Hindlimb muscle (tissue), 1 donor: ENCODE data around the gene KCNK15. TPM values are rescaled to one million over a fixed set of nuclear protein-coding genes. Genes with fewer than 3 reads are reported as not detected.
"Not testable (repeated sequence)": the region's sequence is repeated elsewhere in the genome, so short reads cannot be mapped to it uniquely, and the experiment has no call there.

Experiments used
- DNase-seq: peaks from one replicate; pipeline ENCODE4 v3.0.0-alpha.2; 2013
- polyA plus RNA-seq: library from polyadenylated mRNA; unstranded; fragments of 120-200 nt; gene quantifications from one replicate; pipeline ENCODE4 v1.2.1, GENCODE V29; 2013; ENCODE audit not compliant: insufficient read length

KCNK15 gene
- polyA plus RNA-seq = 0.40 TPM

DNA sequence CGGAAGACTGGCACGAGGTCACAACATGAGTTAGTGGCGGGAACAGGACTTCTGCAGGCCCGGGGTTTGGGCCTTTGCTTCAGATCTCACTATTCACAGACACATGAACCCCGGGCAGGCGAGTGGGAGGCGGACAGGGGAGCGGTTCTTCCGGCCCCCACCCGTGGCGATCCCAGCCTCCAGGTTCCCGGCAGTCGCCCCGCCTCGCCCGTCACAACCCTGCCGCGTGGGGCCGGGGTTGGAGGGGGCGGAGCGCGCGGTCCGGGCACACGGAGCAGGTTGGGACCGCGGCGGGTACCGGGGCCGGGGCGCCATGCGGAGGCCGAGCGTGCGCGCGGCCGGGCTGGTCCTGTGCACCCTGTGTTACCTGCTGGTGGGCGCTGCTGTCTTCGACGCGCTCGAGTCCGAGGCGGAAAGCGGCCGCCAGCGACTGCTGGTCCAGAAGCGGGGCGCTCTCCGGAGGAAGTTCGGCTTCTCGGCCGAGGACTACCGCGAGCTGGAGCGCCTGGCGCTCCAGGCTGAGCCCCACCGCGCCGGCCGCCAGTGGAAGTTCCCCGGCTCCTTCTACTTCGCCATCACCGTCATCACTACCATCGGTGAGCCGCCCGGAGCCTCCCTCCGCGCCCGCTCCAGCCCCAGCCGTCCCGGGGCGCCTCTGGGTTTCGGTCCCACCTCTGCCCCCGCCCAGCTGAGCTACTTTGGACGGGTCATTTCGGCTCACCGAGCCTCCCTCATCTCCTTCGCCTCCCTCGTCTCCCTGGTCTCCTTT, at the start of gene KCNK15:
Gene KCNK15 (plus strand): TSS at position 268 of the 769 bp plus-strand sequence. CDS start 46 bp downstream, at position 314.
- DNase-seq = peak; percentile 47

DNA sequence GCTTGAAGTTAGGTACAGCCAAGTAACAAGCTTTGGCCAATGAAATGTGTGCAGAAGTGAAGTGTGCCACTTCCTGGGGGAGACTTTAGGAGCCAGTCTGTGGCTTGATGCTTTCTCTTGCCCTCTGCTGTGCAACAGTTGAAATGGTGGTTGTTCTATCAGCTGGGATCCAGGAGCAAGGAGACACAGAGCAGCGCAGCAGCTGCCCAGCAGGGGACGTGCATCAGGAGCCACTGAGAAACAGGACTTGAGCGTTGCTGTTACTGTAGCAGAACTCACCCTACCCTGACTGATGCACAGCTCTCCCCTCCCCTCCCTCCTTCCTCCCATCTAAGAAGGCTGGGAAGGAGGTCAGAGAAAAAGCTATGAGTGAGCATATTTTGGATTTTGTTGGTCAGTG, 49.4 kb upstream of the KCNK15 start:
- no peak for DNase-seq

DNA sequence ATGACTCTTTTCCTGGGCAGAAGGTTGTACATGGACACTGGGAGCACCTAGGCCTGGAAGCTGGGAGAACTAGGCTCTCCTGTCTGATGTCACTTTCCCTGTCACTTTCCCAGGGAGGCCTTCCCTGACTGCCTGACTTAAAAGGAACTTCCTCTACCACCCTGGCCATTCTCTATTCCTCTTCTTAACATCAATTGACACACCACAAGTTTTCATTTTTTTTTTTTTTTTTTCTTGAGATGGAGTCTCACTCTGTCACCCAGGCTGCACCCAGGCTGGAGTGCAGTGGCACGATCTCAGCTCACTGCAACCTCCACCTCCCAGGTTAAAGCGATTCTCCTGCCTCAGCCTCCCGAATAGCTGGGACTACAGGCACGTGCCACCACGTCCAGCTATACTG, 48.6 kb upstream of the KCNK15 start:
- not testable (repeated sequence) for DNase-seq

DNA sequence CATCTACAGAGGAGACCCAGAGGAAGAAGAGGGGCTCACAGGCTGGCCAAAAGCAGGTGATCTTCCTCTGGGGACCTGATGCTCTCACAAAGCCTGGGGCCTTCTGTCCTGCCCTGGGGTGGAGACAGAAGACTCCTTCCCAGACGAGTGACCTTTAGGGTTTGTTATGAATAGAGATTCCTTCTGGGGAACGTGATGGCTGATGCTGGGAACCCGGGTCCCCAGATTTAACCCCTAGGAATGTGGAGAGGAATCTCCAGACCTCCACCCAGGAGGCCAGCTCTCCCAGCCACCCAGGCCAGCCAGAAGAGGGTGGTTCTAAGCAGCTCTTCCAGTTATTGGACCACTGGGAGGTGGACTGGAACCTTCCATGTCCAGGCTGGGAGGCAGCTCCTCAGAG, 47.3 kb upstream of the KCNK15 start:
- DNase-seq = no peak

DNA sequence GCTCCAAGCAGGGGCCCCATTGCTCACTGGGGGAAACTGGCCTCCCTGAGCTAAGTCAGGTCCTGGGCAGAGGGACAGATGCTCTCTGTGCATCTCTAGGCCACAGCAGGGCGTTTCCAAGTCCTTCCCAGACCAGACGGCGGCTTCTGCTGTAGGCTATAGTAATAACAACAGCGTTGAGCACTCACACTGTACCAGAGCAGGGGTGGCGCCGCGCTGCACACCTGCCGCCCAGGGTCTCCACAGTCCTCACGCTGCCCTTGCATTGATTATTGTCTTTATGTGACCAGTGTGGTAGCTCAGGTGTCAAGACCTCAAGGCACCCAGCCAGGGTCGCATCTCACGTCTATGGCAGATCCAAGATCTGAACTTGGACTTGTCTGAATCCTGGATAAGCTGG, 45.4 kb upstream of the KCNK15 start:
- no peak for DNase-seq

DNA sequence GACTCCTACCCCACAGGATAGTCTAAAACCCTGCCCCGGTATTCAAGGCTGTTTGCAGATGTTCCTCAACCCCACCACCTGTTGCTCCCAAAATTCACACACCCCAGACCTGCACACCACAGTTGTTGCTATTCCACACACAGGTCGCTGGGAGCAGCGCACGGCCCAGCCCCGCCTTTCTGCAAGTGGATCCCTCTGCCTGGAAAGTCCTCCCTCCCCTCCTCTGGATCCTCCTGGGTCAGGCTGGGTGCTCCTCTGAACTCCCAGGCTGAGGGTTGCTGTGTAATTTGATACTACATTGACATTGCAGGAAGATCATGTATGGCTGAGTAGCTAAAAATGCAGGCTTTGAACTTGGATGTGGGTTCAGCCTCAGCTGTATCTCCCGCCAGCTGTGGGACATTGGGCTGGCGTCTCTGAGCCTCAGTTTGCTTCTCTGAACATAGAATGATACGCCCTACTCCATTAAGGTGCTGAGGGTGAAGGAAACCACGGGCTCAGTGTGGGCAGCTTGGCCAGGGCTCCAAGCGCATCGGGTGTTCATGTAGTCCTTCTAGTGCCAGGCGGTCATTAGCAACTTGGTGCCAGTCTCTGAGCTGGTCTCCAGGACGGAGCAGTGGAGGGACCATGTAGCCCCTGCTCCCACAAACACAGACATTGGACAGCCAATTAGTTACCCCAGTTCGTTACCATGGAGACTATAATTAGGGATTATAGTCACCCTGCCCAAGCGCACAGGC, 44.4 kb upstream of the KCNK15 start:
- DNase-seq = no peak

DNA sequence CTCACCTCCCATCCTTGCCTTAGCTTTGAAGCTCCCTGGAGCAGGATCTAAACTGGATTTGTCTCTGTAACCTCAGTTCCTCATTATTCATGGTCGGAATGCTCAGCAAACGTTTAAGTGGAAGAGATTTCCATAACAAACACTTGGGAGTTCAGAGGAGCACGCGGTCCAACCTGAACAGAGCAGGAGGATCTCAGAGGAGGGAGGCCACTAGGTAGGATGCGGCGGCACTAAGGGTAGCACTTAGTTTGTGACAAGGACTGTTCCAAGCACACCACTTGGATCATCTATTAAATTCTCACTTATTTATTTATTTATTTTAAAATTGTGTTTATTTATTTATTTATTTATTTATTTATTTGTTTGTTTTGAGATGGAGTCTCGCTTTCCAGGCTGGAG, 43.8 kb upstream of the KCNK15 start:
- DNase-seq = no peak

DNA sequence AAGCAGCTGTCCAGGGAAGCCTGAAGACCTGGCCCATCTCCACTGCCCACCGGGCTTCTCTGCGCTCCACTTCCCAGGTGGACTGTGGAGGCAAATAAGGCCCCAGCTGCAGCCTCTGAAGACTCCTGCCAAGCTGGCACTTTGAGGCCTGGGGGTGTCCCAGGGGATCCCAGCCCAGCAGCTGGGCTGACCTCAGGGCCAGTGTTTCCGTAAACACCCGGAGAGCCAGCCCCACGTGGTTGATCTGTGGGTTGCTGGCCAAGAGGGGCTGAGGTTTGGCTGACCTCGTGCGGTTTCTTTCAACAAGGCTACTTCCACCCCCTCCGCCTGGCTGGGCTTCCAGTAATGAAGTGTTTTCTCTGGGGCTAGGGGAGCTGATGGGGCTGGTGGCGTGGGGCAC, 42.9 kb upstream of the KCNK15 start:
- DNase-seq = peak; percentile 77

DNA sequence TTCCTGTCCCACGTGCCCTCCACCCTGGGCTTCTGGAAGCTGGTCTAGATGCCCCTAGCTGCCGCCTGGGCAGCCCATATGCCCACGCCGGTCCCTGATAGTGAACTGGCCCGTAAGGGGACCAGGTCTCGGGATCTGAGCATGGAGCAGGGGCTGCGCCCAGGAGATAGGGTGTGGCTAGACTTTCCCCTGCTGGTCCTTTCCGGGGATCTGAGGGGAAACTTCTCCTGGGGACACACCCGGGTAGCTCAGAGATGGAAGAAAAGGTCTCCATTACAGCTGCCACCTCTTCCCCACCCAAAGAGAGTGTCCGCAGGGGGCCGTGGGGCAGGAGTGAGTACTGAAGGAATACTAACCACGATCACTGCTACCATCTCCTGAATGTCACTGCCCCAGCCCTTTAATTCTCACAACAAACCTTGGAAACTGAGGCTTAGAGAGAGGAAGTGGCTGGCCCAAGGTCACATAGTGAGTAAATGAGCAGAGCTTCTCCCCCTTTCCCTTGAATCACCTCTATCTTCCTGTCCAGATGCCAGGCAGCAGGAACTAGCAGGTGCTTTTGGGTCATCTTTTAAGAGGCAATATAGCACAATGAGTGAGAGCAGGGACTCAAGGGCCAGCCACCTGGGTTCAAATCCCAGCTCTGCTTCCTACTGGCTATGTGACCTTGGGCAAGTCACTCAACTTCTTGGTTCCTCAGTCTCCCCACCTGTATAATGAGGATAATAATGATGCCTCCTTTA, 42.3 kb upstream of the KCNK15 start:
- no peak for DNase-seq

DNA sequence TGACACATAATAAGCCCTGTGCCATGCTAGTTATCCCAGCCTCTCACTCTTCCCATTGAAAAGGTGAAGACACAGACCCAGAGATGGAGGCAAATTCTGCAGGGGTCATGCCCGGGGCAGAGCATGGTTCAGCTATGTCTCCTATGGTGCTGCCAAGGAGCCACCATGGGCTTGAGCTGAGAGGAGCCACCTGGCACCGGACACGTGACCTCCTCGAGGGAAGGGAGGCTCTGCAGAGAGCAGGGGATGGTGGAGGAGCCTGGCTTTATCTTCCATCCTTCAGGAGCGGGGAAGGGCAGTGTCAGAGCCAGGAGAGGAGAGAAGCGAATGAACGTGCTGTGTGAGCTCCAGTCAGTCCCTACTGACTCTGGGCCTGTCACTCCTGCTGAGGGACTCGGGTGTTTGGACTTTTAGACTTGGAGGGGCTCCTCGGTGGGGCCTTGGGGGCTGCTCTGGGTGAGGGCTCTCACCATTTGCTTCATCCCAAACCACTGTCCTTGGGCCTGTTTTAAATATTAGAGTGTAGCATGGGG, 41.6 kb upstream of the KCNK15 start:
- no peak for DNase-seq

DNA sequence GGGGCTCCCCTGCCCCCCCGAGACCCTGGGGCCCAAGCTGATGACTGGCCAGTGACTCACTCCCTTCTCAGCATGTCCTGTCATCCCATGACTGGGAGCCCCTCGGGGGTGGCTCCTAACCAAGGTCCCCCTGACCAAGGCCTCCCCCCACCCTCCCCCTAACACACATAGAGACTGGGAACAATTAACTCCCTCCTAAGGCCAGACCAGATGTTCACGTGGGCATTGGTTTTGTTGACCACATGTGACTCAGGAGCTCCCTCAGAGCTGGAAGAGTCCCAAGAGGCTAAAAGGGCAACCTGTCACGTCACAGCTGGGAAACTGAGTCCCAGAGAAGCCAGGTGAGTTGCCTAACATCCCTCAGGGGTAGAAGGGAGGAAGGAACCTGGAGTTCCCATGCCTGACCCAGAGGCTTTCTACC, 41.1 kb upstream of the KCNK15 start:
- no peak for DNase-seq

DNA sequence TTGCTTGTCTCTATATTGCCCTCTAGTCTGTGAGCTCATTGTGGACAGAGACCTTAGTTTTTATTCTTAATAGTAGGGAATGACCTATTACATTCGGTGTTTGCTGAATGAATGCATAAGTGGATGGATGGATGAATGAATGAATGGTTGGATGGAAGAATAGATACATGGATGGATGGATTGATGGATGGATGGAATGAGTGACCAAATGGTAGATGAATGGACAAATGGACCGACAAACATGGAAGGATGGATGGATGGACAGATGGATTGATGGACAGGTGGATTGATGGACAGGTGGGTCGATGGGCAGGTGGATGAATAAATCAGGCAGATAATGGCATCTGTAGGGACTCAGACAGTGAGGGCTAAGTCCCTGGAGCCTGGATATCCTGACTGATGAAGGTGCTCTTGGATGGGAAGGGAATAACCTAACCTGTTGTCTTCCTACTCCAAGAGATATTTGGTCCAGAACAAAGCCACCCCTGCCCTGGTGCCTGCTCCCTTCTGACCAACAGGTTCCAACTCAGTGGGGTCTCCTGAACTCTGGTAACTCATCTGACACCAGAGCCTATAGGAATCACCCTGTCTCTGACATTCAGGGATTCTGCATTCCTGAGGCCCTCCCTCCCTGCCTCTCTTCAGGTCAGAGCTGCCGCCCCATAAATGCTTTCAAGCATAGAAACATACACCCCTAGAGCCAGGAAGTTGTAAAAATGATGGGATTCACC, 40.1 kb upstream of the KCNK15 start:
- no peak for DNase-seq

DNA sequence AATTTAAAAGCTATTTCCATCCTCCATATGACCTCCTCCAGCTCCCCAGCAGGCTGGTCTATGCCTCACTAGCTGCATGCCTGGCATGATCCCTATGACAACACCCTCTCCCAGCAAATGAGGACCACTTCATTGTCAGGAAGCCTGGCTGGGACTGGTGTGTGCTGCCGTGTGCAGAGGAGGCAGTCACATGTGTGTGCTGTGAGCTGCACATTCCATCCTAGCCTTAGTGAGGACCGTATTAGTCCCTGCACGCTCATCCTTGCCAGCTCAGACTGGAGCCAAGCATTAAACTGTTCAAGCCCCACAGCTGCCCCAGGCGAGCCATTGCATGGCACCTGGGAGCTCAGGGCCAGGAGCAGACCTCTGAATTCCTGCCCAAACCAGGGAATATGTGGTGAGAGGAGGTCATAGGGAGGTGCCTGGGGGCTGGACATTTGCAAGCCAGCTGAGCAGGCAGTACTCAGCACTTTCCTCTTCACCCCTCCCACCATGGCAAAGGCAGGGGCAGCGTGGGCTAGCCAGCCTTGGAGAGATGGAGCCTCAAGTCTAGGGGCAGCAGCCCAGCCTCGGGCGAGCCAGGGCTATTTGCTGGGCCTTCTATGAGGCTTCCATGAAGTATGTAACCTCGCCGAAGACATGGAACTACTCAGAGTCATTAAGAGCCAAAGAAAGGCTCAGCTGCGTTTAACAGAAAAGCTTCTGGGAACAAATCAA, 39.2 kb upstream of the KCNK15 start:
- DNase-seq = peak; percentile 56

DNA sequence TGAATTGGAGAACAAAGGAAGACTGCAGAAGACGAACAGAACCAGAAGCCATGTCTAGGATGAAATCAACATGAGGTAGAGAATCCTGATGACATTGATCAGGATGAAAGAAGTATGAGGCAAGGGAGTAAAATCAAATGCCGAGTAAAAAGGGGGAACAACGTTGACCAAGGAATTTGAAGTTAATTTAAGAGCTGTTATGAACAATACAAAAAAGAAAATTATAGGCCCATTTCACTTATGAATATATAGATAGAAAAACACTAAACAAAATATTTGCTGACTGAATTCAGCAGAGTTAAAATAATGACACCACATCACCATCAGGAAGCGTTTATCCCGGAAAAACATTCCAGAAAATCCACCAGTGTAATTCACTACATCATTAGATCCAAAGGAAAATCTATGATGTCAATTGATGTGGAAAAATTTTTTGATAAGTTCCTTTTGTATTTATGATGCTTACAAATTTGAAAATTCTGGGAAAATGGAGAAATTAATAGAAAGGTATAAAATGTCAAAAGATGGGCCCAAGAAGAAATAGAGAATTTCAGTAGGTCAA, 38.6 kb upstream of the KCNK15 start:
- no peak for DNase-seq

DNA sequence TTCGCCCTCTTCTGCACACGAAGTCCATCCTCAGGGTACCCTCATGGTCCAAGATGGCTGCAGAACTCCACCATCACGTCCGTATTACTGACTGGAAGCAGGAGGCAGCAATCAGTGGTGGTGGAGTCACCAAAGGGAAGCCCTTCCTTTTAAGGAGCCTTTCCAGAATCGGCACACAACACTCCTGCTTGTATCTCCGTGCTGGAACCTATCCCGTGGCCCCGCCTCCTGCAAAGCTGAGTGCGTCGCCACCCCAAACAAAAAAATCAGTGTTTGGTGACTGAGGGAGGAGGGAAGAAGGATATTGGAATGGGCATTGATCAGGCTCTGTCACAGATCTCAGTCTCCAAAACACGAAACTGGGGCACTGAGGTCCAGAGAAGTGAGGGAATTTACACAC, 36.3 kb upstream of the KCNK15 start:
- DNase-seq = no peak

DNA sequence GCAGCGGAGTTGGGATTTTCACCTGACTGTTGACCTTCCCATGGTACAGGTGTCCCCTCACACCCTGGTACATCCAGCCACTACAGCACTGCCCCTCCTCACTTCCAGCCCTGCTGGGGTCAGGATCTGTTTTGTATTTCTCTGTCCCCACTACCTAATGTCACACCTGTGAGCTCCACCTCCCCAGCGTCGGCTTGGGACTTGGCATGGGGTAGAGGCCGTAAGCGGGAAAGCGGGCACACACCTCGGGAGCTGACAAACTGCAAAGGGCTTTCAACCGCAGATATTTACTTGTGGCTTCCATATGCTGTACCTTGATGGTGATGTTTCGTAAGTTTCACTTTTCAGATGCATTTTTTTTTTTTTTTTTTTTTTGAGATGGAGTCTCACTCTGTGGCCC, 35.9 kb upstream of the KCNK15 start:
- no peak for DNase-seq

DNA sequence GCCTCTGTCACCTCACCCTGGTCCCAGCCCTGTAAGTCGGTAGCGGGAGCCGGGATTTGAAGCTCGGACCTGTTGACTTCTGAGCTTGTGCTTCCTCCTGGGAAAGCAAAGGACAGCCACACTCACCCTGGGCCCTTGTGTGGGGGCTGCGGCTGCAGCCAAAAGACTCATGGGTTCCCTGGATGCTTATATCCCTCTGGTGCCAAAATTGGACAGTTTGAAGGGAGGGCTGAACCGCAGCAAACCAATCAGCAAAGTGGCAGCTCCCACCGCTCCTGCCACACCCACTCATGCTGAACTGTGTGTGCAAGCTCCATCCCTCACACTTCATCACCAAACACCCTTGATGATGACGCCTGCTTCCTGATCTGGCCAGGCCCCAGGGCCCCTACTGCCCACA, 34.4 kb upstream of the KCNK15 start:
- DNase-seq = no peak

DNA sequence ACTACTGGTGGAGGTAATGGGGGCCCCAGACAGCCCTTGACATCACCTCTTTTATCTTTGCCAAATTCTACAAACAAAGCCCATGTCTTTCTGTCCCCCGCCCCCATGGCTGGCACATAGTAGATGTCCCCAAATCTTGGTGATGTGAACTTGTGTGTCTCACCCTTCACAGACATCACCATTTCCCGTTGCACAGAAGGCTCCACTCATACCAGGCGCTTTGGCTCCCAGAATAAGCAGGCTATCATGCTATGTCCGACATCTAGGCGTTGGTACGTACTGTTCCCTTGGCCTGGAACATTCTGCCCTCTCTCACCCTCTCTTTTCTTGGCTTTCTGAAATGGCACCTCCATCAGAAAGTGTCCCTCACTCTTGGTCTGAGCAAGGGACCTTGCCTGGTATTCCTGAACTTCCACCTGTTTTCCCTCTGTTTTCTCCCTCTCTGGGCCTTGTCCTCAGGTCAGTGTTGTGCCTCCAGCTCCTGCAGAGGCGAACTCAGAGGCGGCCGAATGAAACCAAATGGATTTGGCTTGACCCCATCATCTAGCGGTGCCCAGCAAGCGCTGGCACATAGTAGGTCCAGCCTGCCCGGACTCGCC, 31.5 kb upstream of the KCNK15 start:
- no peak for DNase-seq

DNA sequence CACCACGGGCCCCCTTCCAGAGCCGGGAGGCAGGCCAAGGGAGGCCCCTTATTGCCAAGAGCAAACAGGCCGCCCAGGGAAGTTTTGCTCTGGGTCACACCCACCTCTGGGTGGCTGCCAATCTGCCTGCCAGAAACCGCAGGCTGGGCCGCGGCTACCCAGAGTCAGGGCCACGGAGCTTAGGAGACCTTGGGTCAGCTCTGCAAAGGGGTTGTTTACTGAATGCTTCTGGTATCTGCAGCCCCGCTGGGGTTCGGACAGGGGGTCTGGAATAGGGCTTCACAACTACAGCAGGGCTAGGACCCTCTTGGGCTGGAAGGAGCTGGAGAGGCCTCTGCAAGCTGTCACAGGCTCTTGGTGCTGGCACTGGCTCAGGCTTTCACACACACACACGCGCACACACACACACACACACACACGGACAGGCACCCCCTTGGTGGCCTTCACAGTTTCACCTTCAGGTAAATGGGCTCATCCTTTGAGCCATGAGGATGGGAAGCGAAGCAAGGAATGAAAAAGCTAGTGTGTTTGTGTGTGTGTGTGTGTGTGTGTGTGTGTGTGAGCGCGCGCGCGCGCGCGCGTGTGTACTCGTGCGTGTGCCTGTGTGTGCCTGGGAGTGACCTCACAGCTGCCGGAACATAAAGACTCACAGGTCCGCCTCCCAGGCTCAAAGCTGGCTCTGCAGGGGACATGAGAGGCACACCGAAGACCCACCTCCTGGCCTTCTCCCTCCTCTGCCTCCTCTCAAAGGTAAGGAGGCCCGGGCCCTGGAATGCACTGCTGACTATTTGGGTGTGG, 30.8 kb upstream of the KCNK15 start, which contains the start of gene CCN5:
Gene CCN5 (plus strand): TSS at position 669 of the 798 bp plus-strand sequence. CDS start 22 bp downstream, at position 691.
- DNase-seq = peak; percentile 64
